OCI-LY7 (cell line): Measurements from ENCODE around the gene ODF2L.

ENCODE experiments used
- CTCF ChIP-seq: fragments of 200-600 bp; sonication (generic); conservative IDR thresholded peaks from 2 replicates; pipeline ENCODE4 v1.5.1; 2014; ENCODE audit warnings: mild to moderate bottlenecking, antibody characterized with exemption, low read length, moderate library complexity, mixed read lengths
- EZH2phosphoT487 ChIP-seq: fragments of 200-600 bp; sonication (generic); IDR thresholded peaks from 2 replicates; pipeline ENCODE4 v1.6.1; 2018; ENCODE audit warnings: low read depth, borderline replicate concordance, mild to moderate bottlenecking, mixed run types, antibody characterized with exemption, low read length, moderate library complexity, mixed read lengths

GRCh38 chr1:86370601-86371022 lies 25.5 kb downstream of the ODF2L start:
- TF ChIP-seq CTCF = no peak
- TF ChIP-seq EZH2phosphoT487 = no peak
